NCI-H446 treated with DMSO at 0.1 percent for 48 hours (cell line): ENCODE results near the gene EIF2B4.

ENCODE experiments used
- DNase-seq: peaks from one replicate; lab custom pipeline; 2025; lab: John Stamatoyannopoulos, UW

The EIF2B4 gene

GRCh38 chr2:27370026-27370815 is at the start of gene EIF2B4, which contains the start of gene SNX17:
TSS of gene EIF2B4 (minus strand) at chr2:27370338. CDS start at chr2:27370314, 24 bp downstream.
TSS of gene SNX17 (plus strand) at chr2:27370616. CDS start at chr2:27370744, 128 bp downstream.
- DNase-seq, result peak; percentile 98

- no peak for DNase-seq
These were observed 46.0 kb upstream of the EIF2B4 start for GRCh38 chr2:27416151-27416550.

GRCh38 chr2:27412419-27413152 is 42.4 kb upstream of the EIF2B4 start:
- no peak for DNase-seq

GRCh38 chr2:27409321-27410073 is 39.4 kb upstream of the EIF2B4 start, which contains the start of gene PPM1G:
TSS of gene PPM1G (minus strand) at chr2:27409591. CDS start at chr2:27409422, 169 bp downstream.
- peak; percentile 81 for DNase-seq

GRCh38 chr2:27408601-27409320 is 38.6 kb upstream of the EIF2B4 start:
- DNase-seq, result no peak

- peak; percentile 21 for DNase-seq
These were observed 37.8 kb upstream of the EIF2B4 start for GRCh38 chr2:27407798-27408491.

GRCh38 chr2:27400348-27401135 is 30.4 kb upstream of the EIF2B4 start:
- no peak for DNase-seq

GRCh38 chr2:27398962-27399361 is 28.8 kb upstream of the EIF2B4 start:
- DNase-seq, result no peak

GRCh38 chr2:27393225-27393624 is 23.1 kb upstream of the EIF2B4 start:
- no peak for DNase-seq

GRCh38 chr2:27390822-27391679 is 20.9 kb upstream of the EIF2B4 start:
- no peak for DNase-seq

- no peak for DNase-seq
These were observed 11.5 kb upstream of the EIF2B4 start for GRCh38 chr2:27381577-27382181.

GRCh38 chr2:27380626-27381545 is 10.7 kb upstream of the EIF2B4 start, which contains the start of gene ZNF513:
TSS of gene ZNF513 (minus strand) at chr2:27380734. CDS start at chr2:27380526, 208 bp downstream.
- DNase-seq, result peak; percentile 95

GRCh38 chr2:27379836-27380625 is 9.9 kb upstream of the EIF2B4 start:
- no peak for DNase-seq

GRCh38 chr2:27379383-27379835 is 9.3 kb upstream of the EIF2B4 start:
- DNase-seq, result no peak

- DNase-seq, result no peak
These were observed 8.7 kb upstream of the EIF2B4 start for GRCh38 chr2:27378809-27379290.

- DNase-seq, result no peak
These were observed 8.1 kb upstream of the EIF2B4 start for GRCh38 chr2:27378096-27378808.
